Mesenchymal stem cell (in vitro differentiated cells and primary cell): ENCODE measurements around the gene SPRR2D.

Experiments used
- DNase-seq: peaks from one replicate; pipeline ENCODE4 v3.0.0-alpha.2; 2013
- H2AFZ ChIP-seq: one replicate; pipeline ENCODE4 v1.6.1; 2013; ENCODE audit warnings: low read depth, mild to moderate bottlenecking, control low read depth, inconsistent platforms, low read length, moderate library complexity
- H2AK5ac ChIP-seq: 2 replicates; pipeline ENCODE4 v1.6.1; 2013; ENCODE audit warnings: low read length, moderate library complexity, mild to moderate bottlenecking, inconsistent platforms; ENCODE audit not compliant: severe bottlenecking
- H2BK120ac ChIP-seq: one replicate; pipeline ENCODE4 v1.6.1; 2013; ENCODE audit warnings: low read depth, mild to moderate bottlenecking, inconsistent platforms, low read length, moderate library complexity
- H2BK12ac ChIP-seq, 2 experiments: one replicate each; pipeline ENCODE4 v1.6.1; 2013; ENCODE audit warnings: inconsistent platforms in 2 of 2, low read length in 2 of 2, mild to moderate bottlenecking in 2 of 2, moderate library complexity in 2 of 2, control low read depth in 1 of 2
- H2BK15ac ChIP-seq: one replicate; pipeline ENCODE4 v1.6.1; 2013; ENCODE audit warnings: mild to moderate bottlenecking, low read depth, inconsistent platforms; ENCODE audit not compliant: poor library complexity, severe bottlenecking
- H2BK5ac ChIP-seq: 2 replicates; pipeline ENCODE4 v1.6.1; 2013; ENCODE audit warnings: low read depth, mild to moderate bottlenecking, low read length, control low read depth, inconsistent platforms; ENCODE audit not compliant: poor library complexity, severe bottlenecking
- H3K14ac ChIP-seq, 2 experiments: one replicate each; pipeline ENCODE4 v1.6.1; 2013; ENCODE audit warnings: inconsistent platforms in 2 of 2, low read length in 2 of 2, control low read depth in 1 of 2, mild to moderate bottlenecking in 1 of 2, moderate library complexity in 1 of 2
- H3K18ac ChIP-seq, 2 experiments: one replicate each; pipeline ENCODE4 v1.6.1; 2013; ENCODE audit warnings: inconsistent platforms in 2 of 2, low read length in 2 of 2, control low read depth in 1 of 2, low read depth in 1 of 2, mild to moderate bottlenecking in 1 of 2
- H3K23ac ChIP-seq, 2 experiments: one replicate each; pipeline ENCODE4 v1.6.1; 2013; ENCODE audit warnings: inconsistent platforms in 2 of 2, low read length in 2 of 2, mild to moderate bottlenecking in 2 of 2, moderate library complexity in 2 of 2, control low read depth in 1 of 2
- H3K27ac ChIP-seq: 2 replicates; pipeline ENCODE4 v1.5.1; 2013; ENCODE audit warnings: mild to moderate bottlenecking, moderate library complexity, low read length, control low read depth, inconsistent platforms; ENCODE audit not compliant: poor library complexity, severe bottlenecking
- H3K27me3 ChIP-seq, 2 experiments: 2 replicates each; pipeline versions ENCODE4 v1.6.1 to v1.7.0; 2013; ENCODE audit warnings: low read length in 2 of 2, mild to moderate bottlenecking in 2 of 2, moderate library complexity in 2 of 2, control low read depth in 1 of 2, inconsistent platforms in 1 of 2; ENCODE audit not compliant: control insufficient read depth in 1 of 2, insufficient read depth in 1 of 2
- H3K36me3 ChIP-seq, 2 experiments: 2 replicates each; pipeline versions ENCODE4 v1.6.1 to v1.7.0; 2013; ENCODE audit warnings: low read length in 2 of 2, control low read depth in 1 of 2, inconsistent platforms in 1 of 2, low read depth in 1 of 2, mild to moderate bottlenecking in 1 of 2; ENCODE audit not compliant: insufficient read depth in 2 of 2, control insufficient read depth in 1 of 2
- H3K4ac ChIP-seq, 2 experiments: one replicate each; pipeline ENCODE4 v1.6.1; 2013; ENCODE audit warnings: inconsistent platforms in 2 of 2, low read length in 2 of 2, mild to moderate bottlenecking in 2 of 2, moderate library complexity in 2 of 2, control low read depth in 1 of 2, low read depth in 1 of 2
- H3K4me1 ChIP-seq: 2 replicates; pipeline ENCODE4 v1.6.1; 2013; ENCODE audit warnings: low read depth, low read length, control low read depth; ENCODE audit not compliant: control insufficient read depth, insufficient read depth
- H3K4me2 ChIP-seq: 2 replicates; pipeline ENCODE4 v1.6.1; 2013; ENCODE audit warnings: low read length, mild to moderate bottlenecking, inconsistent platforms; ENCODE audit not compliant: poor library complexity, severe bottlenecking
- H3K4me3 ChIP-seq, 2 experiments: 2 replicates each; pipeline versions ENCODE4 v1.5.1 to v1.7.0; 2013; ENCODE audit warnings: low read length in 2 of 2, mild to moderate bottlenecking in 2 of 2, control low read depth in 1 of 2, low read depth in 1 of 2; ENCODE audit not compliant: insufficient read depth in 1 of 2
- H3K79me1 ChIP-seq: replicated peaks from 2 replicates; pipeline ENCODE4 v1.6.1; 2013; ENCODE audit warnings: mild to moderate bottlenecking, control low read depth, low read length, inconsistent platforms; ENCODE audit not compliant: poor library complexity, severe bottlenecking
- H3K9ac ChIP-seq: 2 replicates; pipeline ENCODE4 v1.7.0; 2013; ENCODE audit warnings: mild to moderate bottlenecking, low read length, moderate library complexity
- H3K9me3 ChIP-seq: 2 replicates; pipeline ENCODE4 v1.7.0; 2013; ENCODE audit warnings: mild to moderate bottlenecking, low read length; ENCODE audit not compliant: control insufficient read depth
- H4K8ac ChIP-seq: one replicate; pipeline ENCODE4 v1.6.1; 2013; ENCODE audit warnings: inconsistent platforms, mild to moderate bottlenecking, low read length, moderate library complexity
- H4K91ac ChIP-seq: one replicate; pipeline ENCODE4 v1.6.1; 2013; ENCODE audit warnings: mild to moderate bottlenecking, low read length, inconsistent platforms
- WGBS: methylation state at CpG from one replicate; pipeline ENCODE4 v1.1.7; 2013; ENCODE audit warnings: mixed read lengths; 5-methylcytosine and 5-hydroxymethylcytosine counted together

The SPRR2D gene

GRCh38 chr1:153032677-153033308 is 8.1 kb downstream of the SPRR2D start:
- H3K9me3 ChIP-seq = no peaks in the 10 kb centered on the region
- no peak overlapping the region for H4K8ac ChIP-seq
- WGBS = 52% methylated on average over 3 of the region's 3 CpGs
- no peak overlapping the region for H3K4ac ChIP-seq
- no peak overlapping the region for H2BK5ac ChIP-seq
- DNase-seq = no peak
- H3K27me3 ChIP-seq = no peaks in the 10 kb centered on the region
- H2BK12ac ChIP-seq = no peak overlapping the region
- no peaks in the 10 kb centered on the region for H3K79me1 ChIP-seq
- H3K4me3 ChIP-seq = no peak overlapping the region
- H3K9ac ChIP-seq = no peak overlapping the region
- H3K36me3 ChIP-seq = no peaks in the 10 kb centered on the region
- no peak overlapping the region for H3K14ac ChIP-seq
- H3K18ac ChIP-seq = no peak overlapping the region
- no peak overlapping the region for H3K4me2 ChIP-seq
- H2AFZ ChIP-seq = no peak overlapping the region
- H2BK15ac ChIP-seq = no peak overlapping the region
- H2AK5ac ChIP-seq = no peak overlapping the region
- H3K23ac ChIP-seq = no peak overlapping the region
- H4K91ac ChIP-seq = no peak overlapping the region
- H2BK120ac ChIP-seq = no peak overlapping the region
- H3K4me1 ChIP-seq = no peaks in the 10 kb centered on the region
- no peak overlapping the region for H3K27ac ChIP-seq

DNA sequence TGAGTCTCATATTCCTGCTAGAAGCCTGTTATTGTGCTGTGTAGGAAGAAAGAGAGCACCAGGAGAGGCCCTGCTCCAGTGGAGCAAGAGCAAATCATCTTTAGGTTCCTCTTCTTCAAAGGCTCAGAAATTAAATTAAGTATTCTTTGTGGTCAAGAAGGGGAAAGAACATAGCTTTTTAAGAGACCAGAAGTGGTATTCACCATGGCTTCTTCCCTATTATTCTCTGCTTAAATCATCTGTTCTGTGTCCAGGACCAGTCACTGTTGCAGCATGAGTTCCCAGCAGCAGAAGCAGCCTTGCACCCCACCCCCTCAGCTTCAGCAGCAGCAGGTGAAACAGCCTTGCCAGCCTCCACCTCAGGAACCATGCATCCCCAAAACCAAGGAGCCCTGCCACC is 8.8 kb downstream of the SPRR2D start:
- Histone ChIP-seq H3K4ac (no peak overlapping the region), H4K8ac (no peak overlapping the region), H3K36me3 (no peaks in the 10 kb centered on the region), H2BK120ac (no peak overlapping the region), H3K79me1 (no peaks in the 10 kb centered on the region), H3K9ac (no peak overlapping the region), H2BK5ac (no peak overlapping the region), H2BK15ac (no peak overlapping the region), H2AK5ac (no peak overlapping the region), H3K4me1 (no peaks in the 10 kb centered on the region), H3K27me3 (no peaks in the 10 kb centered on the region), H4K91ac (no peak overlapping the region), H3K14ac (no peak overlapping the region), H3K4me2 (no peak overlapping the region), H3K9me3 (no peaks in the 10 kb centered on the region), H2AFZ (no peak overlapping the region), H2BK12ac (no peak overlapping the region), H3K23ac (no peak overlapping the region), H3K4me3 (no peak overlapping the region), H3K18ac (no peak overlapping the region), H3K27ac (no peak overlapping the region)
- no peak for DNase-seq

DNA sequence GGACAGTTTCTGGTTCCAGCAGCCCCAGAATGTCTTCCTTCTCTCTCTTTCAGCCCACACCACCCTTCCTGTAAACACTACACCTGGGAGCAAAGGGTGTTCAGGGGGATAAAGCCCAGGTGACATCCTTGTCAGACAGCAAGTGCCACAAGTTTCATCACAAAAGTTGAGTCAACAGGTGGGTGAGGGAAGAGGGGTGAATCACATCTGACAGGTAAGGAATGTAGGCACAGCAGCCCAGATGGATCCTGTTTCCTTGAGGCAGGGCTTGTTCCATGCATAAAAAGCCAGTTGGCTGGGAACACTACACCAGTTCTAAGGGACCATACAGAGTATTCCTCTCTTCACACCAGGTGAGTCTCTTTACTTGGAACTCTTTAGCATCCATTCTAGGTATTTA is 10.0 kb downstream of the SPRR2D start, which contains the start of gene SPRR1B:
Gene SPRR1B, plus strand, starts transcription at position 309 of the 400 bp plus-strand sequence. CDS start 1,143 bp downstream, outside the sequence.
- no peaks in the 10 kb centered on the region for H3K79me1 ChIP-seq
- no peak within 1 kb of the TSS for H2BK12ac ChIP-seq
- H4K8ac ChIP-seq = no peak within 1 kb of the TSS
- no peak for DNase-seq
- H2BK5ac ChIP-seq = no peak within 1 kb of the TSS
- H3K27ac ChIP-seq = no peak within 1 kb of the TSS
- no peak within 1 kb of the TSS for H4K91ac ChIP-seq
- H2AFZ ChIP-seq = no peak within 1 kb of the TSS
- H3K4ac ChIP-seq = no peak within 1 kb of the TSS
- no peak within 1 kb of the TSS for H3K4me2 ChIP-seq
- no peaks in the 10 kb centered on the region for H3K4me1 ChIP-seq
- H2AK5ac ChIP-seq = no peak within 1 kb of the TSS
- H2BK120ac ChIP-seq = no peak within 1 kb of the TSS
- H3K23ac ChIP-seq = no peak within 1 kb of the TSS
- H3K4me3 ChIP-seq = no peak within 1 kb of the TSS
- no peaks in the 10 kb centered on the region for H3K27me3 ChIP-seq
- H2BK15ac ChIP-seq = no peak within 1 kb of the TSS
- H3K36me3 ChIP-seq = no peaks in the 10 kb centered on the region
- no peak within 1 kb of the TSS for H3K14ac ChIP-seq
- no peaks in the 10 kb centered on the region for H3K9me3 ChIP-seq
- H3K18ac ChIP-seq = no peak within 1 kb of the TSS
- no peak within 1 kb of the TSS for H3K9ac ChIP-seq

DNA sequence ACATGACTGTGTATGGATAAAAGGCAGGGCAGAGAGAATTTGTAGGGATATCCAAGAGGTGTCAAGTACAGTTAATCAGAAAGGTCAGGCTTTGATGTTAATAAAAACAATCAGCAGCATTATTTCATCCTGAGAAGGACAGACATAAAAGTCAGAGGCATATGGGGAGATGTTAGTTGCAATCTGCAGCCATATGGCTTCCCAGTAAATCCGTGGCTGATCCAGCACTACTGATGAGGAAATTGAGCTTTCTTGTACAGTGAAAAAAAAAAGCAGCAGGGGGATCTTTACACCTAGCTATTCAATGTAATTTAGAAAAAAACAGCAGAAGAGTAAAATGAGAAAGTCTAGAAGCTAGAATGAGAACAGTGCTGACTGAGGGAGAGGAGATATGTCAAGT is 12.2 kb downstream of the SPRR2D start:
- no peaks in the 10 kb centered on the region for H3K9me3 ChIP-seq
- H2BK5ac ChIP-seq = no peak overlapping the region
- no peak overlapping the region for H3K23ac ChIP-seq
- no peak overlapping the region for H3K4ac ChIP-seq
- WGBS = 13% methylated on average over 1 of the region's 1 CpG
- H3K4me3 ChIP-seq = no peak overlapping the region
- no peak overlapping the region for H2BK120ac ChIP-seq
- H3K27me3 ChIP-seq = no peaks in the 10 kb centered on the region
- no peaks in the 10 kb centered on the region for H3K79me1 ChIP-seq
- no peaks in the 10 kb centered on the region for H3K36me3 ChIP-seq
- H3K14ac ChIP-seq = no peak overlapping the region
- no peak overlapping the region for H2BK12ac ChIP-seq
- no peak overlapping the region for H2AK5ac ChIP-seq
- no peaks in the 10 kb centered on the region for H3K4me1 ChIP-seq
- no peak overlapping the region for H3K9ac ChIP-seq
- H3K27ac ChIP-seq = no peak overlapping the region
- H4K8ac ChIP-seq = no peak overlapping the region
- DNase-seq = no peak
- no peak overlapping the region for H2BK15ac ChIP-seq
- no peak overlapping the region for H2AFZ ChIP-seq
- H3K4me2 ChIP-seq = no peak overlapping the region
- H4K91ac ChIP-seq = no peak overlapping the region
- no peak overlapping the region for H3K18ac ChIP-seq
